MM.1S (cell line): ENCODE measurements around the gene ARHGEF40.

Experiments
- DNase-seq: peaks from one replicate; pipeline ENCODE4 v3.0.0-alpha.2; 2015
- H2AFZ ChIP-seq: fragments of 300-600 bp; sonication (generic); 2 replicates; pipeline ENCODE4 v1.6.0; 2016; ENCODE audit warnings: antibody characterized with exemption, low read length
- H3F3A ChIP-seq: fragments of 300-600 bp; sonication (generic); 2 replicates; pipeline ENCODE4 v1.6.1; 2016; ENCODE audit warnings: mild to moderate bottlenecking, antibody characterized with exemption, low read length, moderate library complexity, mixed read lengths; ENCODE audit not compliant: insufficient read depth
- H3K27ac ChIP-seq: fragments of 300-600 bp; sonication (generic); 2 replicates; pipeline ENCODE4 v1.5.1; 2016; ENCODE audit warnings: mild to moderate bottlenecking, low read length
- H3K27me3 ChIP-seq: fragments of 300-600 bp; sonication (generic); replicated peaks from 2 replicates; pipeline ENCODE4 v1.6.0; 2016; ENCODE audit warnings: low read length; ENCODE audit not compliant: insufficient read depth
- H3K36me3 ChIP-seq: fragments of 300-600 bp; sonication (generic); replicated peaks from 2 replicates; pipeline ENCODE4 v1.6.1; 2016; ENCODE audit warnings: mild to moderate bottlenecking, low read length, mixed read lengths; ENCODE audit not compliant: insufficient read depth
- H3K4me1 ChIP-seq: fragments of 300-600 bp; sonication (generic); 2 replicates; pipeline ENCODE4 v1.6.1; 2016; ENCODE audit warnings: low read length, mixed read lengths
- H3K4me2 ChIP-seq: fragments of 300-600 bp; sonication (generic); 2 replicates; pipeline ENCODE4 v1.6.0; 2016; ENCODE audit warnings: low read depth, low read length
- H3K4me3 ChIP-seq: fragments of 300-600 bp; sonication (generic); 2 replicates; pipeline ENCODE4 v1.5.1; 2016; ENCODE audit warnings: low read length, mixed read lengths
- H3K79me2 ChIP-seq: fragments of 300-600 bp; sonication (generic); 2 replicates; pipeline ENCODE4 v1.6.1; 2016; ENCODE audit warnings: mixed run types, low read length, mixed read lengths
- H3K9ac ChIP-seq: fragments of 300-600 bp; sonication (generic); 2 replicates; pipeline ENCODE4 v1.6.1; 2016; ENCODE audit warnings: low read length, mixed read lengths
- H3K9me2 ChIP-seq: fragments of 300-600 bp; sonication (generic); replicated peaks from 2 replicates; pipeline ENCODE4 v1.6.1; 2016; ENCODE audit warnings: mild to moderate bottlenecking, low read length, mixed read lengths; ENCODE audit not compliant: insufficient read depth
- H3K9me3 ChIP-seq: fragments of 300-600 bp; sonication (generic); replicated peaks from 2 replicates; pipeline ENCODE4 v1.6.1; 2016; ENCODE audit warnings: mild to moderate bottlenecking, low read length, mixed read lengths; ENCODE audit not compliant: insufficient read depth
- H4K20me1 ChIP-seq: fragments of 300-600 bp; sonication (generic); 2 replicates; pipeline ENCODE4 v1.6.1; 2016; ENCODE audit warnings: mild to moderate bottlenecking, low read length, moderate library complexity, mixed read lengths; ENCODE audit not compliant: insufficient read depth
- CTCF ChIP-seq: fragments of 300-600 bp; sonication (generic); IDR thresholded peaks from 2 replicates; pipeline ENCODE4 v1.5.1; 2016; ENCODE audit warnings: antibody characterized with exemption, low read length, mixed read lengths
- EZH2 ChIP-seq: fragments of 300-600 bp; sonication (generic); optimal IDR thresholded peaks from 2 replicates; pipeline ENCODE3; 2017; ENCODE audit warnings: low read depth, mild to moderate bottlenecking, antibody characterized with exemption, low read length, mixed read lengths
- EZH2phosphoT487 ChIP-seq: fragments of 300-600 bp; sonication (generic); IDR thresholded peaks from 2 replicates; pipeline ENCODE4 v1.6.1; 2018; ENCODE audit warnings: antibody characterized with exemption, low read length

ARHGEF40 gene

GRCh38 chr14:21098076-21098891 lies 28.2 kb downstream of the ARHGEF40 start, which contains the start of gene ZNF219:
TSS of gene ZNF219 (minus strand) at chr14:21098655. CDS start at chr14:21093591, 5,064 bp downstream.
- Histone ChIP-seq H3K36me3 (no peaks in the 10 kb centered on the region), H3K4me2 (peak within 1 kb of the TSS; percentile 70; the same call in 1 of the 2 replicates), H3K4me1 (peaks cover 13% of the 10 kb centered on the region; the same call in 1 of the 2 replicates), H3F3A (no peaks in the 10 kb centered on the region), H3K27ac (no peak within 1 kb of the TSS), H3K27me3 (no peaks in the 10 kb centered on the region), H3K9ac (peak within 1 kb of the TSS; percentile 37; the same call in 1 of the 2 replicates), H3K9me2 (no peaks in the 10 kb centered on the region), H3K4me3 (peak within 1 kb of the TSS; percentile 64), H3K9me3 (no peaks in the 10 kb centered on the region), H4K20me1 (no peaks in the 10 kb centered on the region), H2AFZ (peak within 1 kb of the TSS; percentile 61), H3K79me2 (no peaks in the 10 kb centered on the region)
- no peak for TF ChIP-seq EZH2
- TF ChIP-seq CTCF, result no peak
- no peak for TF ChIP-seq EZH2phosphoT487
- DNase-seq, result no peak

- Histone ChIP-seq H3K4me1 (peaks cover 13% of the 10 kb centered on the region; the same call in 1 of the 2 replicates), H3F3A (no peaks in the 10 kb centered on the region), H3K79me2 (no peaks in the 10 kb centered on the region), H3K9me3 (no peaks in the 10 kb centered on the region), H4K20me1 (no peaks in the 10 kb centered on the region), H3K4me3 (peak overlapping the region; percentile 64), H3K27me3 (no peaks in the 10 kb centered on the region), H3K9ac (peak overlapping the region; percentile 37; the same call in 1 of the 2 replicates), H3K36me3 (no peaks in the 10 kb centered on the region), H3K27ac (no peak overlapping the region), H3K9me2 (no peaks in the 10 kb centered on the region), H3K4me2 (peak overlapping the region; percentile 70; the same call in 1 of the 2 replicates), H2AFZ (peak overlapping the region; percentile 61)
- no peak for DNase-seq
- no peak for TF ChIP-seq CTCF
- no peak for TF ChIP-seq EZH2
- no peak for TF ChIP-seq EZH2phosphoT487
Observed at GRCh38 chr14:21098892-21099595, 28.9 kb downstream of the ARHGEF40 start.

GRCh38 chr14:21099596-21099985 lies 29.5 kb downstream of the ARHGEF40 start:
- H3K27me3 ChIP-seq, result no peaks in the 10 kb centered on the region
- H3K9me2 ChIP-seq, result no peaks in the 10 kb centered on the region
- H4K20me1 ChIP-seq, result no peaks in the 10 kb centered on the region
- TF ChIP-seq EZH2phosphoT487 (no peak), EZH2 (no peak), CTCF (no peak)
- no peaks in the 10 kb centered on the region for H3K36me3 ChIP-seq
- H3K27ac ChIP-seq, result no peak overlapping the region
- H3K4me2 ChIP-seq, result peak overlapping the region; percentile 70; the same call in 1 of the 2 replicates
- no peaks in the 10 kb centered on the region for H3K9me3 ChIP-seq
- no peak for DNase-seq
- peaks cover 13% of the 10 kb centered on the region; the same call in 1 of the 2 replicates for H3K4me1 ChIP-seq
- no peaks in the 10 kb centered on the region for H3K79me2 ChIP-seq
- 0 out of 2 replicates have a peak overlapping the region, but pooled peaks have one; percentile 64 for H3K4me3 ChIP-seq
- no peak overlapping the region for H2AFZ ChIP-seq
- no peaks in the 10 kb centered on the region; the same call in 1 of the 2 replicates for H3F3A ChIP-seq
- H3K9ac ChIP-seq, result no peak overlapping the region
